ENCODE results near the gene DOCK6.

DNA sequence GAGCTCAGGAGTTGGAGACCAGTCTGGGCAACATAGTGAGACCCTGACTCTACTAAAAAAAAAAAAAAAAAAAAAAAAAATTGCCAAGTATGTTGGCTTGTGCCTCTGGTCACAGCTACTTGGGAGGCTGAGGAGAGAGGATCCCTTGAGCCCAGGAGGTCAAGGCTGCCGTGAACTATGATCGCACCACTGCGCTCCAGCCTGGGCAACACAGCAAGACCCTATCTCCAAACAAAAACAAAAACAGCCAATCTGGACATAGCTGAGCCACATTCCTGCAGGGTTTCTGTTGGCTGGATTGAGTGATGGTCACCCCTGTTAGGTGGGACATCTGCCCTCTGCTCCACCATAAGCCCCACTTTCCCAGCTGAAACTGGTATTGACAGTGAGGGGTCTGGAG is 36.5 kb downstream of the DOCK6 start:
- TF ChIP-seq EZH2 (IDR thresholded peaks at IDR 0.05; ENCODE audit: low read length, missing control alignments): no peak
- TF ChIP-seq, protein P1, sequence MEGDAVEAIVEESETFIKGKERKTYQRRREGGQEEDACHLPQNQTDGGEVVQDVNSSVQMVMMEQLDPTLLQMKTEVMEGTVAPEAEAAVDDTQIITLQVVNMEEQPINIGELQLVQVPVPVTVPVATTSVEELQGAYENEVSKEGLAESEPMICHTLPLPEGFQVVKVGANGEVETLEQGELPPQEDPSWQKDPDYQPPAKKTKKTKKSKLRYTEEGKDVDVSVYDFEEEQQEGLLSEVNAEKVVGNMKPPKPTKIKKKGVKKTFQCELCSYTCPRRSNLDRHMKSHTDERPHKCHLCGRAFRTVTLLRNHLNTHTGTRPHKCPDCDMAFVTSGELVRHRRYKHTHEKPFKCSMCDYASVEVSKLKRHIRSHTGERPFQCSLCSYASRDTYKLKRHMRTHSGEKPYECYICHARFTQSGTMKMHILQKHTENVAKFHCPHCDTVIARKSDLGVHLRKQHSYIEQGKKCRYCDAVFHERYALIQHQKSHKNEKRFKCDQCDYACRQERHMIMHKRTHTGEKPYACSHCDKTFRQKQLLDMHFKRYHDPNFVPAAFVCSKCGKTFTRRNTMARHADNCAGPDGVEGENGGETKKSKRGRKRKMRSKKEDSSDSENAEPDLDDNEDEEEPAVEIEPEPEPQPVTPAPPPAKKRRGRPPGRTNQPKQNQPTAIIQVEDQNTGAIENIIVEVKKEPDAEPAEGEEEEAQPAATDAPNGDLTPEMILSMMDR (conservative IDR thresholded peaks at IDR 0.05 in 1 of 2, IDR thresholded peaks at IDR 0.05 in 1 of 2; ENCODE audit: low read depth in 1 of 2, low read length in 2 of 2): no peak
